Endothelial cell of coronary artery (primary cell): ENCODE measurements around the gene TMTC3. TPM values are rescaled to one million over a fixed set of nuclear protein-coding genes. Genes with fewer than 3 reads are reported as not detected.

ENCODE experiments used
- total RNA-seq: library from RNA; depleted of rRNA; stranded (reverse); fragments of >200 nt; gene quantifications from 2 replicates; pipeline ENCODE4 v1.2.3, GENCODE V29; 2014

TMTC3 gene
- total RNA-seq, result 30.0 and 37.3 TPM in 2 replicates

GRCh38 chr12:88141774-88142609 is at the start of gene TMTC3, which contains the start of gene CEP290:
Gene TMTC3, plus strand, starts transcription at chr12:88142307. Its CDS starts 6,009 bp downstream, at chr12:88148316.
Gene CEP290, minus strand, starts transcription at chr12:88142088. Its CDS starts 781 bp downstream, at chr12:88141307.

Other genes with a start within 250 kb of the TMTC3 start
- 0.09 TPM in 1 of 2 replicates, not detected in the other for gene C12orf50, start 112.9 kb upstream of the TMTC3 start, total RNA-seq
- 6.7 and 14.0 TPM in 2 replicates for gene CEP290, start 219 bp upstream of the TMTC3 start, total RNA-seq